NCI-H526 (cell line): Measurements from ENCODE around the gene ADAT1.

ENCODE experiments used
- DNase-seq, 2 experiments: peaks; one replicate each; lab custom pipeline; 2025; lab: John Stamatoyannopoulos, UW

Gene ADAT1

GRCh38 chr16:75575958-75576357 is 47.1 kb downstream of the ADAT1 start:
- DNase-seq = no peak

GRCh38 chr16:75573955-75574354 is 49.1 kb downstream of the ADAT1 start:
- no peak for DNase-seq

GRCh38 chr16:75572864-75573542 is 50.1 kb downstream of the ADAT1 start:
- no peak for DNase-seq

GRCh38 chr16:75570396-75571065 is 52.5 kb downstream of the ADAT1 start:
- DNase-seq = no peak

- no peak for DNase-seq
Measured at GRCh38 chr16:75567911-75568310, 55.2 kb downstream of the ADAT1 start.

- no peak for DNase-seq
Measured at GRCh38 chr16:75566758-75567255, 56.3 kb downstream of the ADAT1 start.

GRCh38 chr16:75566040-75566757 is 56.9 kb downstream of the ADAT1 start, which contains the start of gene GABARAPL2:
GABARAPL2 (plus strand) TSS chr16:75566379; CDS start chr16:75566487, 108 bp downstream.
- DNase-seq = peak; percentile 50 to 87

- DNase-seq = no peak
Measured at GRCh38 chr16:75565640-75566039, 57.4 kb downstream of the ADAT1 start.

- no peak for DNase-seq
Measured at GRCh38 chr16:75559564-75560372, 63.3 kb downstream of the ADAT1 start.

GRCh38 chr16:75558846-75559401 is 64.2 kb downstream of the ADAT1 start:
- no peak for DNase-seq

GRCh38 chr16:75556431-75556950 is 66.6 kb downstream of the ADAT1 start:
- DNase-seq = no peak

- peak; percentile 83 to 95 for DNase-seq
Measured at GRCh38 chr16:75555707-75556430, 67.2 kb downstream of the ADAT1 start, which contains the start of gene TMEM231. TMEM231 (minus strand) TSS chr16:75556252; CDS start chr16:75556209, 43 bp downstream.

- peak; percentile 72 to 88 for DNase-seq
Measured at GRCh38 chr16:75555213-75555706, 67.8 kb downstream of the ADAT1 start.

GRCh38 chr16:75552951-75553350 is 70.1 kb downstream of the ADAT1 start:
- DNase-seq = no peak

- DNase-seq = peak; percentile 3 to 7
Measured at GRCh38 chr16:75550211-75550662, 72.8 kb downstream of the ADAT1 start.
